ENCODE results near the gene ABCC3. TPM values are rescaled to one million over a fixed set of nuclear protein-coding genes. Genes with fewer than 3 reads are reported as not detected.

The ABCC3 gene
- total and polyA plus RNA-seq, 2 of the 8 experiments (the other 6 are each of a cell fraction or from before 2014, with no cell fraction given): 0.35 to 0.37 TPM

DNA sequence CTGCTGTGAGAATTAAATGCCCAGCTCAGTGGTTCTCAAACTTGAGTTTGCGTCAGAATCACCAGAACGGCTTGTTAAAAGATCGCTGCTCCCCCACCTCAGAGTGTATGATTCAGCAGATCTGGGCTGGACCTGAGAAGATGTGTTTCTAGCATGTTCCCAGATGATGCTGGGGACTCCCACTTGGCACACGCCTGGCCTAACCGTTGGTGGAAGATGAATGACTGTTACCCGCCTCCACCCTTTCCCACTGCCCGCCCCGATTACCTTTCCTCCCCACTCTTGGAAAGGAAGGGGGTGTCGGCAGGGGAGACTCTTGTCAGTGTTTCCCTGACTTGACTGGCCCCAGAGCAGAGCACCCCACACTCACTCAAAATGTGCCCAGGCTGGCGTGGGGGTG lies 29.3 kb upstream of the ABCC3 start (continued):
- TF ChIP-seq, protein P1, sequence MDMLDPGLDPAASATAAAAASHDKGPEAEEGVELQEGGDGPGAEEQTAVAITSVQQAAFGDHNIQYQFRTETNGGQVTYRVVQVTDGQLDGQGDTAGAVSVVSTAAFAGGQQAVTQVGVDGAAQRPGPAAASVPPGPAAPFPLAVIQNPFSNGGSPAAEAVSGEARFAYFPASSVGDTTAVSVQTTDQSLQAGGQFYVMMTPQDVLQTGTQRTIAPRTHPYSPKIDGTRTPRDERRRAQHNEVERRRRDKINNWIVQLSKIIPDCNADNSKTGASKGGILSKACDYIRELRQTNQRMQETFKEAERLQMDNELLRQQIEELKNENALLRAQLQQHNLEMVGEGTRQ (IDR thresholded peaks at IDR 0.05; ENCODE audit: low read length): no peak
- TF ChIP-seq, protein P2, sequence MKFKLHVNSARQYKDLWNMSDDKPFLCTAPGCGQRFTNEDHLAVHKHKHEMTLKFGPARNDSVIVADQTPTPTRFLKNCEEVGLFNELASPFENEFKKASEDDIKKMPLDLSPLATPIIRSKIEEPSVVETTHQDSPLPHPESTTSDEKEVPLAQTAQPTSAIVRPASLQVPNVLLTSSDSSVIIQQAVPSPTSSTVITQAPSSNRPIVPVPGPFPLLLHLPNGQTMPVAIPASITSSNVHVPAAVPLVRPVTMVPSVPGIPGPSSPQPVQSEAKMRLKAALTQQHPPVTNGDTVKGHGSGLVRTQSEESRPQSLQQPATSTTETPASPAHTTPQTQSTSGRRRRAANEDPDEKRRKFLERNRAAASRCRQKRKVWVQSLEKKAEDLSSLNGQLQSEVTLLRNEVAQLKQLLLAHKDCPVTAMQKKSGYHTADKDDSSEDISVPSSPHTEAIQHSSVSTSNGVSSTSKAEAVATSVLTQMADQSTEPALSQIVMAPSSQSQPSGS (IDR thresholded peaks at IDR 0.05; ENCODE audit: low read length): no peak
- TF ChIP-seq SRF (IDR thresholded peaks at IDR 0.05; ENCODE audit: low read depth, low read length): no peak

Measured in H1 (cell line).